Fibroblast of villous mesenchyme (primary cell): ENCODE measurements around the gene NUDT21. TPM values are rescaled to one million over a fixed set of nuclear protein-coding genes. Genes with fewer than 3 reads are reported as not detected.

ENCODE experiments used
- DNase-seq: peaks from one replicate; pipeline ENCODE4 v3.0.0-alpha.2; 2010; ENCODE audit warnings: low read depth
- H3K4me3 ChIP-seq: 2 replicates; pipeline ENCODE4 v1.5.1; 2011; ENCODE audit warnings: low read depth, mild to moderate bottlenecking, low read length
- CTCF ChIP-seq: IDR thresholded peaks from 2 replicates; pipeline ENCODE4 v1.5.1; 2012; ENCODE audit warnings: low read depth, mild to moderate bottlenecking, low read length; ENCODE audit not compliant: insufficient read depth
- total RNA-seq: library from RNA; depleted of rRNA; stranded (reverse); fragments of >200 nt; gene quantifications from 2 replicates; pipeline ENCODE4 v1.2.3, GENCODE V29; 2012

Gene NUDT21
- total RNA-seq, 1 donor, result 83.8 TPM

- TF ChIP-seq CTCF, result no peak
- peak; percentile 21 for DNase-seq
- H3K4me3 ChIP-seq, result no peak overlapping the region
Measured at GRCh38 chr16:56409195-56409594, 41.9 kb downstream of the NUDT21 start.

GRCh38 chr16:56408379-56409098 lies 42.6 kb downstream of the NUDT21 start:
- TF ChIP-seq CTCF, result no peak
- no peak for DNase-seq
- no peak overlapping the region for H3K4me3 ChIP-seq

- H3K4me3 ChIP-seq, result no peak overlapping the region
- no peak for DNase-seq
- TF ChIP-seq CTCF, result no peak
Measured at GRCh38 chr16:56405977-56406672, 45.0 kb downstream of the NUDT21 start.

GRCh38 chr16:56401482-56401881 lies 49.6 kb downstream of the NUDT21 start:
- no peak overlapping the region for H3K4me3 ChIP-seq
- peak; percentile 39 for TF ChIP-seq CTCF
- DNase-seq, result no peak

GRCh38 chr16:56400458-56400857 lies 50.7 kb downstream of the NUDT21 start:
- H3K4me3 ChIP-seq, result no peak overlapping the region
- no peak for DNase-seq
- no peak for TF ChIP-seq CTCF

GRCh38 chr16:56399486-56399885 lies 51.6 kb downstream of the NUDT21 start:
- no peak for DNase-seq
- no peak for TF ChIP-seq CTCF
- H3K4me3 ChIP-seq, result no peak overlapping the region
